Muscle layer of duodenum (tissue), 2 donors: ENCODE results near the gene CELF5.
"Not testable (repeated sequence)": the region's sequence is repeated elsewhere in the genome, so short reads cannot be mapped to it uniquely, and the experiment has no call there.

Source experiments
- H3K27ac ChIP-seq: one replicate; pipeline ENCODE4 v1.7.0; 2013; ENCODE audit warnings: mild to moderate bottlenecking, low read length
- H3K27me3 ChIP-seq: one replicate; pipeline ENCODE4 v1.7.0; 2013; ENCODE audit warnings: low read depth, mild to moderate bottlenecking, control low read depth, low read length
- H3K36me3 ChIP-seq, 2 donors: one replicate each; pipeline ENCODE4 v1.7.0; 2013; ENCODE audit warnings: low read length in 2 of 2, control low read depth in 1 of 2, mild to moderate bottlenecking in 1 of 2; ENCODE audit not compliant: insufficient read depth in 2 of 2, control insufficient read depth in 1 of 2
- H3K4me1 ChIP-seq, 2 donors: one replicate each; pipeline ENCODE4 v1.7.0; 2013; ENCODE audit warnings: low read length in 2 of 2, mild to moderate bottlenecking in 2 of 2, control low read depth in 1 of 2, moderate library complexity in 1 of 2; ENCODE audit not compliant: insufficient read depth in 2 of 2, control insufficient read depth in 1 of 2
- H3K4me3 ChIP-seq, 2 donors: one replicate each; pipeline ENCODE4 v1.7.0; 2013; ENCODE audit warnings: low read length in 2 of 2, low read depth in 1 of 2, mild to moderate bottlenecking in 1 of 2
- H3K9me3 ChIP-seq, 2 donors: one replicate each; pipeline ENCODE4 v1.7.0; 2013; ENCODE audit warnings: low read length in 2 of 2, control low read depth in 1 of 2, mild to moderate bottlenecking in 1 of 2; ENCODE audit not compliant: control insufficient read depth in 1 of 2
- donor health status: healthy.

The CELF5 gene

DNA sequence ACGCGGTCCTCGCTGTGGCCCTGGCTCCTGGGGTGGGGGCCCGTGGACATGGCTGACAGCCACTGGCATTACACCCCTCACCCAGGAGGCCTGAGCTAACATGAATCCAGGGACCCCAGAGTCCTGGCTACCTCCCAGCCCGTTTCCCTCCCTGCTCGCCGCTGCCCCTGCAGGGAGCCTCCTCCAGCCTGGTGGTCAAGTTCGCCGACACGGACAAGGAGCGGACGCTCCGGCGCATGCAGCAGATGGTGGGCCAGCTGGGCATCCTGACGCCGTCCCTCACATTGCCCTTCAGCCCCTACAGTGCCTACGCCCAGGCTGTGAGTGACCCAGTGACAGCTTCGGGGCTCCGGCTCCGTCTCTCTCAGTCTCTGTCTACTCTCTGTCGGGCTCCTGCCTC lies 56.6 kb downstream of the CELF5 start:
- Histone ChIP-seq H3K4me3 (no peak overlapping the region), H3K27me3 (peaks cover 13% of the 10 kb centered on the region), H3K36me3 (no peaks in the 10 kb centered on the region), H3K4me1 (peaks cover 0 to 16% of the 10 kb centered on the region in 2 donors), H3K9me3 (no peaks in the 10 kb centered on the region), H3K27ac (no peak overlapping the region)

DNA sequence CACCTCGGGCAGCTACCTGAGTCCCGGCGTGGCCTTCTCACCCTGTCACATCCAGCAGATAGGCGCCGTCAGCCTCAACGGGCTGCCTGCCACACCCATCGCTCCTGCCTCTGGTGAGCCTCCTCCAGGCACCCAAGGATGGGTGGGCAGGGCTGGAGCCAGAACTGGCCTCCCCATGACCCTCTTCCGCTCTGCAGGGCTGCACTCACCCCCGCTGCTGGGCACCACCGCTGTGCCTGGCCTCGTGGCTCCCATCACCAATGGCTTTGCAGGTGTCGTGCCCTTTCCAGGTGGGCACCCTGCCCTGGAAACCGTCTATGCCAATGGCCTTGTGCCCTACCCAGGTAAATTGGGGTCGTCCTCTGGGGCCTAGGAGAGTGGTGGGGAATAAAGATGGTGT lies 57.7 kb downstream of the CELF5 start:
- Histone ChIP-seq H3K36me3 (no peaks in the 10 kb centered on the region), H3K9me3 (no peaks in the 10 kb centered on the region), H3K4me1 (peaks cover 0 to 17% of the 10 kb centered on the region in 2 donors), H3K27ac (no peak overlapping the region), H3K4me3 (no peak overlapping the region), H3K27me3 (peaks cover 13% of the 10 kb centered on the region)

DNA sequence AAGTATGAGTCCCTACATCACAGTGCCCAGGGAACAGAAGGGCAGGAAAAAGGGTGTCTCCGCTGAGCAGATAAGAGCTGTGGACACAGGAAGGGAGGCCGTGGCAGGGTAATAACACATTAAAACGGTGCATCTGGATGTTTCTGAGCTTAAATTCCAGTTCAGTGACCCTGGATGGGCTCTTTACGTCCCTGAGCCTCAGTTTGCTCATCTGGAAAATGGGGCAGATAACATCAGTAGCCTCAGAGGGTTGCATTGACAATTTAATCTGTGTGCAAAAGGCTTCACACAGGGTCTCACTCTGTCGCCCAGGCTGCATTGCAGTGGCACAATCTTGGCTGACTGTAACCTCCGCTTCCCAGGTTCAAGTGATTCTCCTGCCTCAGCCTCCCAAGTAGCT lies 58.1 kb downstream of the CELF5 start:
- Histone ChIP-seq H3K9me3 (no peaks in the 10 kb centered on the region), H3K27ac (no peak overlapping the region), H3K4me3 (no peak overlapping the region), H3K36me3 (no peaks in the 10 kb centered on the region), H3K4me1 (peaks cover 0 to 17% of the 10 kb centered on the region in 2 donors), H3K27me3 (peaks cover 13% of the 10 kb centered on the region)

DNA sequence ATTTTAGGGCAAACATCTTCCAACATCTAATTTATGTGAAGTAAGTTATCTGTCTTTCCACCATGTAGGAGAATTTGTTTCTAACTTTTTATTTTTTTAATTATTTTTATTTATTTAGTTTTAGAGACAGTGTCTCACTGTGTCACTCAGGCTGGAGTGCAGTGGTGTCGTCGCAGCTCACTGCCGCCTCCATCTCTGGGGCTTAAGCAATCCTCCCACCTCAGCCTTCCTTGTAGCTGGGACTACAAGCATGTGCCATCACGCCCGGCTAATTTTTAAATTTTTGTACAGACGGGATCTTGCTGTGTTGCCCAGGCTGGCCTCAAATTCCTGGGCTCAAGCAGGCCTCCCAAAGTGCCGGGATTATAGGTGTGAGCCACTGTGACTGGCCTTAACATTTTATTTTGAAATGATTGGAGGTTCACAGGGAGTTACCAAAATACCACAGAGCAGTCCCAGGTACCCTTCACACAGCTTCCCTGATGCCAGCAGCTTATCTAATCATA lies 58.8 kb downstream of the CELF5 start:
- peaks cover 0 to 17% of the 10 kb centered on the region in 2 donors for H3K4me1 ChIP-seq
- H3K27ac ChIP-seq: no peak overlapping the region
- H3K27me3 ChIP-seq: peaks cover 13% of the 10 kb centered on the region
- no peaks in the 10 kb centered on the region for H3K9me3 ChIP-seq
- H3K36me3 ChIP-seq: no peaks in the 10 kb centered on the region
- H3K4me3 ChIP-seq: no peak overlapping the region

DNA sequence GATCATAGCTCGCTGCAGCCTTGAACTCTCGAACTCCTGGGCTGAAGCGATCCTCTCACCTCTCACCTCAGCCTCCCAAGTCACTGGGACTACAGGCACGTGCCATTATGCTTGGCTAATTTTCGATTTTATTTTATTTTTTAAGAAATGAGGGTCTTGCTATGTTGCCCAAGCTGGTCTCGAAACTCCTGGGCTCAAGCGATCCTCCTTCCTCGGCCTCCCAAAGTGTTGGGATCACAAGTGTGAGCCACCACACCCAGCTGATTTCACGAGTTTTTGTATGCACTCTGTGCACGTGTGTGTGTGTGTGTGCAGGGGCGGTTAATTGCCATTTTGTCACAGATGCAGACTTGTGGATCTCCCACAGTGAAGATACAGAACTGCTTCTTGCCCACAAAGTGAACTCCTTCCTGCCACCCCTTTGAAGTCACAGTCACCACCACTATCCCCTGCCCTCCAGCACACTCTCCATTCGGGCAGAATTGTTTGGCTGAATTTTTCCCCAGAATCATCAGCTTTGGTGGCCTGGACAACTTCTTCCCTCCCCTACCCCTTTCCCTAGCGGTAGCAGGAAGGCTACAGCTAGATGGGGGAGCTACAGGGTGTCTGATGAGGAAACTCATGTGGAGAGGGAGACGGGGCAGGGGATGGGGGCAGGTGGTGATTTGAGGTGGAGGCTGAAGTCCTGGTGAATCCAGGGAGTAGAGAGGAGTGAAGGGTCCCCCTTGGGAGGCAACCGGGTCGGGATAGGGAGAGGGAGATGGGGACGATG lies 59.6 kb downstream of the CELF5 start:
- H3K4me1 ChIP-seq: peaks cover 0 to 17% of the 10 kb centered on the region in 2 donors
- H3K27ac ChIP-seq: no peak overlapping the region
- H3K4me3 ChIP-seq: peak overlapping the region in 1 of 2 donors; percentile 30

DNA sequence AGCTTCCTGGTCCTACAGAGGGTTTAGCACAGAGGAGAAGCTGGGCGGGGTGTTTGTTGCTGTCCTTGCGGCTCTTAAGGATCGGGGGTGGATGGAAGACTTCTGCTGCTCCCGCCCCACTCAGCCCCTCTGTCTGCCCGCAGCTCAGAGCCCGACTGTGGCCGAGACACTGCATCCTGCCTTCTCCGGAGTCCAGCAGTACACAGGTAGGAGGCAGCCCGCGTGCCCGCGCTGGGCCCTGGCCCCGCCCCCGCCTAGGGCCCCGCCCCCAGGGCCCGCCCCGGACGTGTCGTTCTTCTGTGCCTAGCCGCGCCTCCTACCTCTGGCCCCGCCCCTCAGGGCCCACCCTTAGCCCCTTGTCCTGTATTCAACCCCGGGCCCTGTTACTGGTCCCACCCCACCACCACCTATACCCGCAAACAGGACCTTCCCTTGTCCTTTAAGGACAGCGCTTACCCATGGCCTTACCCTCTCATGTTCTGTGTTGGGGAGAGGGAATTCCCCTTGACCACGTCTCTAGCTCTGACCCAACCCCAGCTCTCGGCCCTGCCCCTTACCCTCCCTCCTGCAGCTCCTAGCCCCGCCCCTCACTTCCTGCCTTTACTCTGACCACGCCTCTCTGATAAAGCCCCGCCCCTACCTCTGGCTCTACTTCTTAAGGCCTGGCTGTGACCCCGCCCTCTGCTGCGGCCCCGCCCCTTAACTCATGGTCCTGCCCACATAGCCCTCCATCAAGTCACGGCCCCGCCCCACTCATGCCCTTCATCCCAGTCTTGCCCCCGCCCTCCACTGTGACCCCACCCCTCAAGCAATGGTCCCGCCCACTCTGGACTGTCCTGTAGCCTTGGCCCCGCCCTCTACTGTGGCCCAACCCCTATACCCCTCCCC lies 60.5 kb downstream of the CELF5 start:
- Histone ChIP-seq H3K4me1 (peaks cover 0 to 17% of the 10 kb centered on the region in 2 donors), H3K4me3 (peak overlapping the region in 1 of 2 donors; percentile 30), H3K27ac (no peak overlapping the region), H3K36me3 (no peaks in the 10 kb centered on the region), H3K27me3 (peaks cover 16% of the 10 kb centered on the region), H3K9me3 (no peaks in the 10 kb centered on the region)

More for the DNA sequence above, 59.6 kb downstream of the CELF5 start:
- Histone ChIP-seq H3K27me3 (peaks cover 13% of the 10 kb centered on the region), H3K9me3 (no peaks in the 10 kb centered on the region), H3K36me3 (no peaks in the 10 kb centered on the region)

DNA sequence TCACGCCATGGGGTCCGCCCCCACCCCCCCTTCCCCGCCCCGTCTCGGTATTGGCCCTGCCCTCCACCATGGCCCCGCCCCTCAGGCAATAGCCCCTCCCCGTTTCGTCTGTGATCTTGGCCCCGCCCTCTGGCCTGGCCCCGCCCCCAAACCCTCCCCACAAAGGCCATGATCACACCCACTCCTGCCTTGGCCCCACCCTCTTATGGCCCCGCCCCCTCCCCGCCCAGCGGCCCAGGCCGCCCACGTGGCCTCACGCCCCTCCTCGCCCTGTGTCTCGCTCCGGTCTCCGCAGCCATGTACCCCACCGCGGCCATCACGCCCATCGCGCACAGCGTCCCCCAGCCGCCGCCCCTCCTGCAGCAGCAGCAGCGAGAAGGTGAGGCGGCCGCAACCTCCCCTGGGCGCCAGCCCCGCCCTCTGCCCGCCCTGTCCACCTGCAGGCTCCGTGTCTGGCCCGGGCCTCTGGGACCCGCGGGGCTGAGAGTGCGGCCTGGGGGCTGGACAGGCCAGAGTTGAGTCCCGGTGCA lies 61.3 kb downstream of the CELF5 start:
- peaks cover 17% of the 10 kb centered on the region for H3K27me3 ChIP-seq

DNA sequence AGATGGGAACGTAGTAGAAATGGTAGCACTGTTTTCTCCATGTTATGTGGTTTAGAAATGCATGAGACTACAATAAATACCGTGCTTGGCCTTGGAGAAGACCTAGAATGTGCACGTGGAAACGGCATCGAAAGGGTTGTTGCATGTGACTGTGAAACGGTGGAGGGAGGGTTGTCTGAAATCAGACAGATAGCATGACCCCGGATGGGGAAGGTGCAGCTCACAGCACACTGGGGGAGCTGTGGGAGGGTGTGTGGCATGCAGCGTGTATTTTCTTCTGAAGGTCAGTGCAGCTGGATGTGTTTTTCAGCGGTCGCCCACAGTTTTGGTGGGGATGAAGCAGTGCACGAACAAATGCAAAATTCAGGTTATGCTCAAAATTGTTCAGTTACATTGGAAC lies 63.4 kb downstream of the CELF5 start:
- H3K27me3 ChIP-seq: peaks cover 14% of the 10 kb centered on the region

More for the DNA sequence above, 61.3 kb downstream of the CELF5 start:
- Histone ChIP-seq H3K4me3 (no peak overlapping the region), H3K27ac (no peak overlapping the region), H3K4me1 (peaks cover 0 to 17% of the 10 kb centered on the region in 2 donors), H3K9me3 (no peaks in the 10 kb centered on the region), H3K36me3 (no peaks in the 10 kb centered on the region)

DNA sequence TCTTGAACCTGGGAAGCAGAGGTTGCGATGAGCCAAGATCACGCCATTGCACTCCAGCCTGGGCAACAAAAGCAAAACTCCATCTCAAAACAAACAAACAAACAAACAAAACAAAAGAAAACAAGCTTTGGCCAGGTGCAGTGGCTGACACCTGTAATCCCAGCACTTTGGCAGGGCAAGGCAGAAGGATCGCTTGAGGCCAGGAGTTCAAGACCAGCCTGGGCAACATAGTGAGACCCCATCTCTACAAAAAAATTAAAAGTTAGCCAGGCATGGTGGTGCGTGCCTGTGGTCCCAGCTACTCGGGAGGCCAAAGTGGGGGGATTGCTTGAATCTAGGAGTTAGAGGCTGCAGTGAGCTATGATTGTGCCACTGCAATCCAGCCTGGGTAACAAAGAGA lies 64.0 kb downstream of the CELF5 start:
- H3K36me3 ChIP-seq, H3K4me3 ChIP-seq, H3K27ac ChIP-seq, H3K9me3 ChIP-seq: not testable (repeated sequence)
- Histone ChIP-seq H3K27me3 (peaks cover 14% of the 10 kb centered on the region), H3K4me1 (peaks cover 0 to 17% of the 10 kb centered on the region in 2 donors)

More for the DNA sequence above, 63.4 kb downstream of the CELF5 start:
- H3K27ac ChIP-seq: no peak overlapping the region
- no peaks in the 10 kb centered on the region for H3K9me3 ChIP-seq
- H3K4me1 ChIP-seq: peaks cover 0 to 17% of the 10 kb centered on the region in 2 donors
- no peaks in the 10 kb centered on the region for H3K36me3 ChIP-seq
- no peak overlapping the region for H3K4me3 ChIP-seq

DNA sequence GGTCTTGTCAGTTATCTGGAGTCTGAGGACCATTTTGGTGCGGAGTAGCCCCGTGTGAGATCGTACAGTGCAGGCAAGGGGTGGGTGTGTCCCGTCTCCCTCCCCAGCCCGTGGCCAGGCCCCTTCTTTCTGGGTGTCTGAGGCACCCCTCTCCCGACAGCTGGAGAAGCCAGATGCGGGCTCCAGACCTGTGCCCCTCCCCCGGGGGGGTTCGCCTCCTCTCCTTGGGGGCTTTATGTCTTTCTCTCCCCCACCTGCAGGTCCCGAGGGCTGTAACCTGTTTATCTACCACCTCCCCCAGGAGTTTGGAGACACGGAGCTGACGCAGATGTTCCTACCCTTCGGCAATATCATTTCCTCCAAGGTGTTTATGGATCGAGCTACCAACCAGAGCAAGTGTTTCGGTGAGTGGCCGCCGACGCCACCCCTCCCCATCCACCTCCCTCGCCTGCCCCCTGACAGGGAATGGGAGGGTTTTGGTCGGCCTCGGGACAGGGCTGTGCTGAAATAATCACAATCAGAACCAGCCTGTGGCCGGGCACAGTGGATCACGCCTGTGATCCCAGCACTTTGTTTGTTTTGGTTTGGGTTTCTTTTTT lies 65.6 kb downstream of the CELF5 start:
- H3K4me1 ChIP-seq: peaks cover 0 to 8% of the 10 kb centered on the region in 2 donors
- H3K9me3 ChIP-seq: no peaks in the 10 kb centered on the region
- H3K27me3 ChIP-seq: peaks cover 5% of the 10 kb centered on the region
- H3K36me3 ChIP-seq: no peaks in the 10 kb centered on the region
- H3K27ac ChIP-seq: no peak overlapping the region
- H3K4me3 ChIP-seq: no peak overlapping the region

DNA sequence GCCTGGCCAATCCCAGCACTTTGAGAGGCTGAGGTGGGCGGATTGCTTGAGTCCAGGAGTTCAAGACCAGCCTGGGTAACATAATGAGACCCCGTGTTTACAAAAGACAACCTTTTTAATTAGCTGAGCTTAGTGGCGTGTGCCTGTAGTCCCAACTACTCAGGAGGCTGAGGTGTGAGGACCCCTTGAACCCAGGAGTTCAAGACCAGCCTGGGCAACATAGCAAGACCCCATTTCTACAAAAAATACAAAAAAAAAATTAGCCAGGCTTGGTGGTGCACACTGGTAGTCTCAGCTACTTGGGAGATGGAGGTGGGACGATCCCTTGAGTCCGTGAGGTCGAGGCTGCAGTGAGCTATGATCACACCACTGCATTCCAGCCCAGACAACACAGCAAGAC lies 66.4 kb downstream of the CELF5 start:
- not testable (repeated sequence) for H3K9me3 ChIP-seq, H3K4me3 ChIP-seq, H3K36me3 ChIP-seq, H3K4me1 ChIP-seq, H3K27ac ChIP-seq, H3K27me3 ChIP-seq
